ENCODE data around the gene SLC28A1.

DNA sequence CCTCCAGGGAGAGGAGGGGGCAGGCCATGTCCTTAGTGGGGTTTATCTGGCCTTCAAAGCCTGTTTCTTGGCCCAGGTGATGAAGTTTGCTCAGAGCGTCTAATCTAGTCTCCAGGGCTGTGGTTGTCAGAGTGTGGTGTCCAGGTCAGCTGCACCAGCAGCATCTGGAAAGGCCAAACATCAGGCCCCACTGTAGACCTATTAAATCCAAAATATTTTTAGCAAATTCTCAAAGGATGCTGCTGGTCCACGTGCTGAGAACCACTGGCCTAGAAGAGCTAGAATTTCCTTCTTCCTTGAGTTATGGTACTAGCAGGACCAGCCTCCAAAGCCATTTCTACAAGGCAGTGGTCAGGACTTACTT, 28.9 kb downstream of the SLC28A1 start:
- TF ChIP-seq, protein P1, sequence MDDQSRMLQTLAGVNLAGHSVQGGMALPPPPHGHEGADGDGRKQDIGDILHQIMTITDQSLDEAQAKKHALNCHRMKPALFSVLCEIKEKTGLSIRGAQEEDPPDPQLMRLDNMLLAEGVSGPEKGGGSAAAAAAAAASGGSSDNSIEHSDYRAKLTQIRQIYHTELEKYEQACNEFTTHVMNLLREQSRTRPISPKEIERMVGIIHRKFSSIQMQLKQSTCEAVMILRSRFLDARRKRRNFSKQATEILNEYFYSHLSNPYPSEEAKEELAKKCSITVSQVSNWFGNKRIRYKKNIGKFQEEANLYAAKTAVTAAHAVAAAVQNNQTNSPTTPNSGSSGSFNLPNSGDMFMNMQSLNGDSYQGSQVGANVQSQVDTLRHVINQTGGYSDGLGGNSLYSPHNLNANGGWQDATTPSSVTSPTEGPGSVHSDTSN (IDR thresholded peaks at IDR 0.05), result no peak
- TF ChIP-seq, protein P2, sequence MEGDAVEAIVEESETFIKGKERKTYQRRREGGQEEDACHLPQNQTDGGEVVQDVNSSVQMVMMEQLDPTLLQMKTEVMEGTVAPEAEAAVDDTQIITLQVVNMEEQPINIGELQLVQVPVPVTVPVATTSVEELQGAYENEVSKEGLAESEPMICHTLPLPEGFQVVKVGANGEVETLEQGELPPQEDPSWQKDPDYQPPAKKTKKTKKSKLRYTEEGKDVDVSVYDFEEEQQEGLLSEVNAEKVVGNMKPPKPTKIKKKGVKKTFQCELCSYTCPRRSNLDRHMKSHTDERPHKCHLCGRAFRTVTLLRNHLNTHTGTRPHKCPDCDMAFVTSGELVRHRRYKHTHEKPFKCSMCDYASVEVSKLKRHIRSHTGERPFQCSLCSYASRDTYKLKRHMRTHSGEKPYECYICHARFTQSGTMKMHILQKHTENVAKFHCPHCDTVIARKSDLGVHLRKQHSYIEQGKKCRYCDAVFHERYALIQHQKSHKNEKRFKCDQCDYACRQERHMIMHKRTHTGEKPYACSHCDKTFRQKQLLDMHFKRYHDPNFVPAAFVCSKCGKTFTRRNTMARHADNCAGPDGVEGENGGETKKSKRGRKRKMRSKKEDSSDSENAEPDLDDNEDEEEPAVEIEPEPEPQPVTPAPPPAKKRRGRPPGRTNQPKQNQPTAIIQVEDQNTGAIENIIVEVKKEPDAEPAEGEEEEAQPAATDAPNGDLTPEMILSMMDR (IDR thresholded peaks at IDR 0.05), result no peak
- TF ChIP-seq SMC3 (IDR thresholded peaks at IDR 0.05; ENCODE audit: low read depth, low read length) (no peak), RAD21 (IDR thresholded peaks at IDR 0.05; ENCODE audit: low read length) (no peak), RXRA (IDR thresholded peaks at IDR 0.05; ENCODE audit: borderline replicate concordance, low read depth) (no peak), ELF1 (IDR thresholded peaks at IDR 0.05) (no peak), EP300 (IDR thresholded peaks at IDR 0.05; ENCODE audit: borderline replicate concordance in 1 of 2, low read depth in 1 of 2, low read length in 1 of 2) (no peak), MXI1 (IDR thresholded peaks at IDR 0.05; ENCODE audit: low read depth, low read length) (no peak)
- TF ChIP-seq, protein P3, sequence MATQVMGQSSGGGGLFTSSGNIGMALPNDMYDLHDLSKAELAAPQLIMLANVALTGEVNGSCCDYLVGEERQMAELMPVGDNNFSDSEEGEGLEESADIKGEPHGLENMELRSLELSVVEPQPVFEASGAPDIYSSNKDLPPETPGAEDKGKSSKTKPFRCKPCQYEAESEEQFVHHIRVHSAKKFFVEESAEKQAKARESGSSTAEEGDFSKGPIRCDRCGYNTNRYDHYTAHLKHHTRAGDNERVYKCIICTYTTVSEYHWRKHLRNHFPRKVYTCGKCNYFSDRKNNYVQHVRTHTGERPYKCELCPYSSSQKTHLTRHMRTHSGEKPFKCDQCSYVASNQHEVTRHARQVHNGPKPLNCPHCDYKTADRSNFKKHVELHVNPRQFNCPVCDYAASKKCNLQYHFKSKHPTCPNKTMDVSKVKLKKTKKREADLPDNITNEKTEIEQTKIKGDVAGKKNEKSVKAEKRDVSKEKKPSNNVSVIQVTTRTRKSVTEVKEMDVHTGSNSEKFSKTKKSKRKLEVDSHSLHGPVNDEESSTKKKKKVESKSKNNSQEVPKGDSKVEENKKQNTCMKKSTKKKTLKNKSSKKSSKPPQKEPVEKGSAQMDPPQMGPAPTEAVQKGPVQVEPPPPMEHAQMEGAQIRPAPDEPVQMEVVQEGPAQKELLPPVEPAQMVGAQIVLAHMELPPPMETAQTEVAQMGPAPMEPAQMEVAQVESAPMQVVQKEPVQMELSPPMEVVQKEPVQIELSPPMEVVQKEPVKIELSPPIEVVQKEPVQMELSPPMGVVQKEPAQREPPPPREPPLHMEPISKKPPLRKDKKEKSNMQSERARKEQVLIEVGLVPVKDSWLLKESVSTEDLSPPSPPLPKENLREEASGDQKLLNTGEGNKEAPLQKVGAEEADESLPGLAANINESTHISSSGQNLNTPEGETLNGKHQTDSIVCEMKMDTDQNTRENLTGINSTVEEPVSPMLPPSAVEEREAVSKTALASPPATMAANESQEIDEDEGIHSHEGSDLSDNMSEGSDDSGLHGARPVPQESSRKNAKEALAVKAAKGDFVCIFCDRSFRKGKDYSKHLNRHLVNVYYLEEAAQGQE (IDR thresholded peaks at IDR 0.05; ENCODE audit: low read depth, low read length), result no peak

Data from SK-N-SH (cell line).